ENCODE results near the gene TRIM28.

- TF ChIP-seq, protein P1, sequence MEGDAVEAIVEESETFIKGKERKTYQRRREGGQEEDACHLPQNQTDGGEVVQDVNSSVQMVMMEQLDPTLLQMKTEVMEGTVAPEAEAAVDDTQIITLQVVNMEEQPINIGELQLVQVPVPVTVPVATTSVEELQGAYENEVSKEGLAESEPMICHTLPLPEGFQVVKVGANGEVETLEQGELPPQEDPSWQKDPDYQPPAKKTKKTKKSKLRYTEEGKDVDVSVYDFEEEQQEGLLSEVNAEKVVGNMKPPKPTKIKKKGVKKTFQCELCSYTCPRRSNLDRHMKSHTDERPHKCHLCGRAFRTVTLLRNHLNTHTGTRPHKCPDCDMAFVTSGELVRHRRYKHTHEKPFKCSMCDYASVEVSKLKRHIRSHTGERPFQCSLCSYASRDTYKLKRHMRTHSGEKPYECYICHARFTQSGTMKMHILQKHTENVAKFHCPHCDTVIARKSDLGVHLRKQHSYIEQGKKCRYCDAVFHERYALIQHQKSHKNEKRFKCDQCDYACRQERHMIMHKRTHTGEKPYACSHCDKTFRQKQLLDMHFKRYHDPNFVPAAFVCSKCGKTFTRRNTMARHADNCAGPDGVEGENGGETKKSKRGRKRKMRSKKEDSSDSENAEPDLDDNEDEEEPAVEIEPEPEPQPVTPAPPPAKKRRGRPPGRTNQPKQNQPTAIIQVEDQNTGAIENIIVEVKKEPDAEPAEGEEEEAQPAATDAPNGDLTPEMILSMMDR (IDR thresholded peaks at IDR 0.05), result no peak
- TF ChIP-seq POLR2A (IDR thresholded peaks at IDR 0.05), result no peak
These were observed 43.6 kb upstream of the TRIM28 start for GRCh38 chr19:58500242-58500641.
